HepG2 (cell line): Measurements from ENCODE around the gene TBCE. TPM values are rescaled to one million over a fixed set of nuclear protein-coding genes. Genes with fewer than 3 reads are reported as not detected.

Source experiments
- ARHGAP35 ChIP-seq: sonication (generic); formaldehyde crosslinking; IDR thresholded peaks from 2 replicates; pipeline ENCODE4 v1.9.0; 2022; ENCODE audit warnings: mild to moderate bottlenecking, inconsistent platforms, moderate library complexity, missing genetic modification reagents, borderline replicate concordance
- FOSL1 ChIP-seq: sonication (generic); formaldehyde crosslinking; IDR thresholded peaks from 2 replicates; pipeline ENCODE4 v1.9.0; 2021; ENCODE audit warnings: missing genetic modification reagents, borderline replicate concordance
- GZF1 ChIP-seq: sonication (generic); formaldehyde crosslinking; IDR thresholded peaks from 2 replicates; pipeline ENCODE4 v1.5.1; 2020; ENCODE audit warnings: mild to moderate bottlenecking, missing genetic modification reagents
- HNRNPL ChIP-seq: fragments of 200-400 bp; formaldehyde crosslinking; IDR thresholded peaks from 2 replicates; pipeline ENCODE4 v1.6.1; 2017; ENCODE audit warnings: mild to moderate bottlenecking, low read depth, low read length
- JUND ChIP-seq: sonication (generic); formaldehyde crosslinking; IDR thresholded peaks from 2 replicates; pipeline ENCODE4 v1.8.0; 2022; ENCODE audit warnings: mild to moderate bottlenecking, missing genetic modification reagents
- MBD4 ChIP-seq: IDR thresholded peaks from 2 replicates; pipeline ENCODE4 v1.6.1; 2012; ENCODE audit warnings: low read length, inconsistent platforms, borderline replicate concordance
- MEF2D ChIP-seq: sonication (generic); formaldehyde crosslinking; IDR thresholded peaks from 2 replicates; pipeline ENCODE4 v1.5.1; 2020; ENCODE audit warnings: mild to moderate bottlenecking, missing genetic modification reagents
- MTF1 ChIP-seq: sonication (generic); formaldehyde crosslinking; IDR thresholded peaks from 2 replicates; pipeline ENCODE4 v1.5.0; 2020; ENCODE audit warnings: missing genetic modification reagents
- NCOR1 ChIP-seq: fragments of 200-600 bp; sonication (generic); IDR thresholded peaks from 2 replicates; pipeline ENCODE4 v1.7.0; 2017; ENCODE audit warnings: antibody characterized with exemption, low read length, borderline replicate concordance
- NPAS2 ChIP-seq: sonication (generic); formaldehyde crosslinking; IDR thresholded peaks from 2 replicates; pipeline ENCODE4 v1.8.0; 2022; ENCODE audit warnings: mild to moderate bottlenecking, missing genetic modification reagents, borderline replicate concordance
- PITX1 ChIP-seq: sonication (generic); formaldehyde crosslinking; IDR thresholded peaks from 2 replicates; pipeline ENCODE4 v1.5.1; 2020; ENCODE audit warnings: mild to moderate bottlenecking, missing genetic modification reagents
- RBM39 ChIP-seq: fragments of 200-400 bp; formaldehyde crosslinking; IDR thresholded peaks from one replicate; pipeline ENCODE4 v1.6.1; 2018; ENCODE audit warnings: antibody characterized with exemption, mild to moderate bottlenecking, low read depth, low read length; ENCODE audit not compliant: poor library complexity, severe bottlenecking
- SP140L ChIP-seq: sonication (generic); formaldehyde crosslinking; IDR thresholded peaks from 2 replicates; pipeline ENCODE4 v1.4.0; 2020; ENCODE audit warnings: missing genetic modification reagents, borderline replicate concordance
- TEAD3 ChIP-seq: optimal IDR thresholded peaks from 2 replicates; pipeline ENCODE3; 2016; ENCODE audit warnings: borderline replicate concordance
- ZFP37 ChIP-seq: sonication (generic); formaldehyde crosslinking; IDR thresholded peaks from 2 replicates; pipeline ENCODE4 v1.4.0; 2020; ENCODE audit warnings: missing genetic modification reagents, borderline replicate concordance
- ZNF136 ChIP-seq: sonication (generic); formaldehyde crosslinking; IDR thresholded peaks from 2 replicates; pipeline ENCODE4 v1.8.1; 2022; ENCODE audit warnings: low read depth, mild to moderate bottlenecking, moderate library complexity, missing genetic modification reagents
- ZNF205 ChIP-seq: IDR thresholded peaks from 2 replicates; pipeline ENCODE4 v1.6.1; 2018; ENCODE audit warnings: missing biosample characterization, missing genetic modification reagents
- ZNF326 ChIP-seq: sonication (generic); formaldehyde crosslinking; IDR thresholded peaks from 2 replicates; pipeline ENCODE4 v1.4.0; 2020; ENCODE audit warnings: missing genetic modification reagents, borderline replicate concordance
- ZNF562 ChIP-seq: sonication (generic); formaldehyde crosslinking; IDR thresholded peaks from 2 replicates; pipeline ENCODE4 v1.8.0; 2022; ENCODE audit warnings: missing genetic modification reagents, borderline replicate concordance
- ZNF7 ChIP-seq: IDR thresholded peaks from 2 replicates; pipeline ENCODE4 v1.6.1; 2016; ENCODE audit warnings: missing biosample characterization, missing genetic modification reagents
- polyA plus RNA-seq, 8 experiments: library from polyadenylated mRNA; depleted of rRNA in 3 of 8; stranded (reverse) in 7 of 8; unstranded in 1 of 8; fragments of >200 nt; fragmentation: Illumina TruSeq in 4 of 8; extraction: Trizol in 4 of 8; gene quantifications; 2 replicates each; pipeline versions ENCODE4 v1.2.1 to v1.2.3, GENCODE V29; 2011 to 2016; ENCODE audit warnings: low read depth in 4 of 8, missing spikeins in 1 of 8, mixed read lengths in 1 of 8; ENCODE audit not compliant: insufficient read depth in 1 of 8
- total RNA-seq, 5 experiments: library from RNA; depleted of rRNA; stranded (reverse); fragments of >200 nt; fragmentation: Illumina TruSeq; extraction: Trizol; gene quantifications; 2 replicates each; pipeline ENCODE4 v1.2.3, GENCODE V29; 2016; ENCODE audit warnings: low read depth in 1 of 5
- TF ChIP-seq, protein P1 (sequence below): sonication (generic); formaldehyde crosslinking; conservative IDR thresholded peaks from 2 replicates; pipeline ENCODE4 v1.4.0; 2020; ENCODE audit warnings: missing genetic modification reagents
- TF ChIP-seq, protein P2 (sequence below): sonication (generic); formaldehyde crosslinking; IDR thresholded peaks from 2 replicates; pipeline ENCODE4 v1.4.0; 2020; ENCODE audit warnings: missing genetic modification reagents, mild to moderate bottlenecking, borderline replicate concordance
- TF ChIP-seq, protein P3 (sequence below): sonication (generic); formaldehyde crosslinking; IDR thresholded peaks from 2 replicates; pipeline ENCODE4 v1.4.0; 2020; ENCODE audit warnings: missing genetic modification reagents, borderline replicate concordance

Gene TBCE
- total and polyA plus RNA-seq, 2 of the 13 experiments (the other 11 are each of a cell fraction or from before 2014, with no cell fraction given) = 25.6 to 31.1 TPM

DNA sequence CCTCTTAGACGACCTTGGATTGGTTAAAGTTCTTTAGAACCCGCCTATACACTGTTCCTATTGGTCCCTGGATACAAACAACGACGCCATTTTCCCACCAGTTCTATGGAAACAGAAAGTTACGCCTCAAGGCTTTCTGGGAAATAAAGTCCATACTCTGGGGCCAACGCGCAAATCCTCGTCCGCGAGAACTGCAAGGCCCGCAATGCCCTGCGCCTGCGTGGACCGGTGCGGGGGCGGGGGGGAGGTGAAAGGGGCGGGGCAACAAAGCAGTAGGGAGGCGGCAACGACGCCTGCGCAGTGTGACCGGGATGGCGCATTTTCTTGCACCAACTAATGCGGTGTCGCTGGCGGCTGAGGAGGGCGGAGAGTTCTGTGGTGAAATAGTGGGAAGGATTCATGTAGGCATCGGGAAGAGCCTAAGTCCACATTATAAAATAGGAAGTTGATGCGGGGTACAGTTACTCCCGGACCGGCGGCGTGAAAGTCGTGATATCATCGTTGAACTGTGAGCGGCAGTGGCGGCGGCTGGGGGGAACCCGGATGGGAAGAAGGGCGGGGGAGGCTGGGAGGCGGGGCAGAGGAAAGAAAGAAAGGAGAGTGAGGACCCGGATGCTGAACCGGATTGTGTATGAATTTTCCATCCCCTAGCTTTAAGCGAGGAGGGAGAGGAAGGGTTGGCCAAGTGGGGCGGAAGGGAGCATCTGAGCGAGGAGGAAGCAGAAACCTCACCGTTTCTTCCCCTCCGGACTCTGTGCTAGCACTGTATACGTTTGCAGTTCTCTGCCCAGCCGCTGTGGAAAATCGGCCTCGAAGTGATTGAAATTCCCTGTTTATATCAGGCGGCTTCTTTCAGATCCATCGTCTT is 38.7 kb upstream of the TBCE start, which contains the start of gene GGPS1 (continued):
- TF ChIP-seq ZNF562 (CRISPR knock-in tag) = no peak
- no peak for TF ChIP-seq JUND (CRISPR knock-in tag)
- TF ChIP-seq SP140L (CRISPR knock-in tag) = no peak
- no peak for TF ChIP-seq GZF1 (CRISPR knock-in tag)
- 0 out of 2 replicates have a peak, but pooled peaks have one; percentile 7 for TF ChIP-seq MEF2D (CRISPR knock-in tag)
- no peak for TF ChIP-seq ZNF326
- TF ChIP-seq, protein P1, sequence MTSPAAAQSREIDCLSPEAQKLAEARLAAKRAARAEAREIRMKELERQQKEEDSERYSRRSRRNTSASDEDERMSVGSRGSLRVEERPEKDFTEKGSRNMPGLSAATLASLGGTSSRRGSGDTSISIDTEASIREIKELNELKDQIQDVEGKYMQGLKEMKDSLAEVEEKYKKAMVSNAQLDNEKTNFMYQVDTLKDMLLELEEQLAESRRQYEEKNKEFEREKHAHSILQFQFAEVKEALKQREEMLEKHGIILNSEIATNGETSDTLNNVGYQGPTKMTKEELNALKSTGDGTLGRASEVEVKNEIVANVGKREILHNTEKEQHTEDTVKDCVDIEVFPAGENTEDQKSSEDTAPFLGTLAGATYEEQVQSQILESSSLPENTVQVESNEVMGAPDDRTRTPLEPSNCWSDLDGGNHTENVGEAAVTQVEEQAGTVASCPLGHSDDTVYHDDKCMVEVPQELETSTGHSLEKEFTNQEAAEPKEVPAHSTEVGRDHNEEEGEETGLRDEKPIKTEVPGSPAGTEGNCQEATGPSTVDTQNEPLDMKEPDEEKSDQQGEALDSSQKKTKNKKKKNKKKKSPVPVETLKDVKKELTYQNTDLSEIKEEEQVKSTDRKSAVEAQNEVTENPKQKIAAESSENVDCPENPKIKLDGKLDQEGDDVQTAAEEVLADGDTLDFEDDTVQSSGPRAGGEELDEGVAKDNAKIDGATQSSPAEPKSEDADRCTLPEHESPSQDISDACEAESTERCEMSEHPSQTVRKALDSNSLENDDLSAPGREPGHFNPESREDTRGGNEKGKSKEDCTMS = no peak
- TF ChIP-seq ZNF205 = peak; percentile 77
- TF ChIP-seq TEAD3 (CRISPR knock-in tag) = peak; percentile 6
- TF ChIP-seq ZNF136 (CRISPR knock-in tag) = no peak
- no peak for TF ChIP-seq HNRNPL
- TF ChIP-seq NPAS2 (CRISPR knock-in tag) = no peak
- no peak for TF ChIP-seq RBM39
- TF ChIP-seq ARHGAP35 (CRISPR knock-in tag) = peak; percentile 65; the same call in 1 of the 2 replicates
- TF ChIP-seq MBD4 = no peak
- TF ChIP-seq FOSL1 (CRISPR knock-in tag) = no peak
- TF ChIP-seq PITX1 (CRISPR knock-in tag) = no peak
- TF ChIP-seq, protein P2, sequence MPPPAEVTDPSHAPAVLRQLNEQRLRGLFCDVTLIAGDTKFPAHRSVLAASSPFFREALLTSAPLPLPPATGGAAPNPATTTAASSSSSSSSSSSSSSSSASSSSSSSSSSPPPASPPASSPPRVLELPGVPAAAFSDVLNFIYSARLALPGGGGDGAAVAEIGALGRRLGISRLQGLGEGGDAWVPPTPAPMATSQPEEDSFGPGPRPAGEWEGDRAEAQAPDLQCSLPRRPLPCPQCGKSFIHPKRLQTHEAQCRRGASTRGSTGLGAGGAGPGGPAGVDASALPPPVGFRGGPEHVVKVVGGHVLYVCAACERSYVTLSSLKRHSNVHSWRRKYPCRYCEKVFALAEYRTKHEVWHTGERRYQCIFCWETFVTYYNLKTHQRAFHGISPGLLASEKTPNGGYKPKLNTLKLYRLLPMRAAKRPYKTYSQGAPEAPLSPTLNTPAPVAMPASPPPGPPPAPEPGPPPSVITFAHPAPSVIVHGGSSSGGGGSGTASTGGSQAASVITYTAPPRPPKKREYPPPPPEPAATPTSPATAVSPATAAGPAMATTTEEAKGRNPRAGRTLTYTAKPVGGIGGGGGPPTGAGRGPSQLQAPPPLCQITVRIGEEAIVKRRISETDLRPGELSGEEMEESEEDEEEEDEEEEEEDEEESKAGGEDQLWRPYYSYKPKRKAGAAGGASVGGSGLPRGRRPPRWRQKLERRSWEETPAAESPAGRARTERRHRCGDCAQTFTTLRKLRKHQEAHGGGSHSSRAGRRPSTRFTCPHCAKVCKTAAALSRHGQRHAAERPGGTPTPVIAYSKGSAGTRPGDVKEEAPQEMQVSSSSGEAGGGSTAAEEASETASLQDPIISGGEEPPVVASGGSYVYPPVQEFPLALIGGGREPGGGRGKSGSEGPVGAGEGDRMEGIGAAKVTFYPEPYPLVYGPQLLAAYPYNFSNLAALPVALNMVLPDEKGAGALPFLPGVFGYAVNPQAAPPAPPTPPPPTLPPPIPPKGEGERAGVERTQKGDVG (CRISPR knock-in tag) = no peak
- peak; percentile 73; the same call in 1 of the 2 replicates for TF ChIP-seq NCOR1
- no peak for TF ChIP-seq ZFP37 (CRISPR knock-in tag)
- TF ChIP-seq ZNF7 (CRISPR knock-in tag) = no peak
- no peak for TF ChIP-seq MTF1 (CRISPR knock-in tag)
- TF ChIP-seq, protein P3, sequence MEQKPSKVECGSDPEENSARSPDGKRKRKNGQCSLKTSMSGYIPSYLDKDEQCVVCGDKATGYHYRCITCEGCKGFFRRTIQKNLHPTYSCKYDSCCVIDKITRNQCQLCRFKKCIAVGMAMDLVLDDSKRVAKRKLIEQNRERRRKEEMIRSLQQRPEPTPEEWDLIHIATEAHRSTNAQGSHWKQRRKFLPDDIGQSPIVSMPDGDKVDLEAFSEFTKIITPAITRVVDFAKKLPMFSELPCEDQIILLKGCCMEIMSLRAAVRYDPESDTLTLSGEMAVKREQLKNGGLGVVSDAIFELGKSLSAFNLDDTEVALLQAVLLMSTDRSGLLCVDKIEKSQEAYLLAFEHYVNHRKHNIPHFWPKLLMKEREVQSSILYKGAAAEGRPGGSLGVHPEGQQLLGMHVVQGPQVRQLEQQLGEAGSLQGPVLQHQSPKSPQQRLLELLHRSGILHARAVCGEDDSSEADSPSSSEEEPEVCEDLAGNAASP (CRISPR knock-in tag) = no peak
